GM21717 (cell line): ENCODE measurements around the gene VAC14.

Experiments used
- ATAC-seq: cut with Tn5 transposase; IDR thresholded peaks from one replicate; pipeline ENCODE4 v1.9.1; 2021; ENCODE audit warnings: mild to moderate bottlenecking, moderate library complexity; ENCODE audit not compliant: unreplicated experiment

Gene VAC14

DNA sequence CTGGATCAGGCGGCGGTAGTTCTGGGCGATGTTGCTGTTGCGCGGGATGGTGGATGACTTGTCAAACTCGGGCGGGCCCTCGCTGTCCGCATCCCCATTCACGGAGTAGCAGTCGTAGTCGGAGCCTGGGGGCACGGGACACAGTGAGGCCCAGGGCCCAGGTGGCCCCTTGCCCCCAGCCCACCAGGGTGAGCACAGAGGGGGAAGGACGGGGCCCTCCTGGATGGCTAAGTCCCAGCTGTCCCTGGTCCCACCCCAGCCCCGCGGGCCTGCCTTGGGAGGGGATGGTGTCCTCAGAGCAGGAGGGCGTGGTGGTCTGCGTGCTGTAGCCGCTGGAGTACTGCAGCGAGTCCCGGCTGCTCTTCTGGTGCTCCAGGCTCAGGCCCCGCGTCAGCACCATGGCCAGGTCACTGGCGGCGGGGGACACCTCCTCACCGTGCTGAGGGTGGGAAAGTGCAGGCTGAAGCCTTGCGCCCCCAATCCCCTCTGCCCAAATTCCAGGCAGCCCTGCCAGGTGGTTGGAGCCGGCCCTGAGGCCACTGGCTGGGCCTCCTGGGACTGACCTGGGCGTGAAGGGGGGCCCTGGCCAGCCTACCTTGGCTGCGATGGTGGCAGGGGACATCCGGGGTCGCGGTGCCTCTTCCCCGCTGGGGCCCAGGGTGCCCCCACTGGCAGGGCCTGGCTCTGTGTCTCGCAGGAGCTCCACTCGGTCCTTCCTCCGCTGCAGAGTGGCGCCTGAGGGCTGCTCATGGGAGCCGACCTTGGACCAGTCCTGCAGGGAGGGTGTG is 136.4 kb downstream of the VAC14 start:
- ATAC-seq = no peak

- no peak for ATAC-seq
Measured at GRCh38 chr16:70663524-70664324, 137.2 kb downstream of the VAC14 start.

- no peak for ATAC-seq
Measured at GRCh38 chr16:70662991-70663523, 137.9 kb downstream of the VAC14 start.

DNA sequence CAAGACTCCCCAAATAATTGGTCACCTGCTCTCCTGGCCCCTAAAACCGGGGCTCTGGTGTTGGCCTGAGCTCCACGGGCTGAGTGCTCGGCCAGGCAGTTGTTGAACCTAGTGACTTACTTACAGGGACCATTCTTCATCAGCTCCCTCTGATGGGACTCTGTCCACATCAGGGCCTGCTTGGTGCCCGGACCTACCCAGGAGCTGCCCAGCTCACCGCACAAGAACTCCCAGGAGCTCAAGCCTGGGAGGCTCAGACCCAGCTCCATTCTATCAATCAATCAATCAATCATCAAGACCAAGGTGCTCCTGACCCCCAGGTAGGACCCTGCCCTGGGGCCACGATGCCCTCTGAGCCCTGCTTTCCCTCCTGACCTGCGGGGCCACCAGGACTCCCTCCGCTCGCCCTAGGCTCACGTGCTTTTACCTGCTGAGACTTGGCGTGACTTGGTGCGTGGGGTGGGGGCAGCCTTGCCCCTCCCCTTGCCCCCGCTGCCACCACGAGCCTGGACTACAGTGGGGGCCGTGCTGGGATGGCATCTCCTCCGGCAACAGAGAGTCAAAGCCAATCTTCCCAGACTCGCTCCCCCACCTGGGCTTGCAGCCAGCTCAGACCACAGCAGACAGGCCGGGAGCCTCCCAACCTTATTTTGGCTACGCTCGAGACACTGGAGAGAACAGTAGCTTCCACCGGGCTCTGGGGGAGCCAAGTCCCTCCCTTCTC is 138.9 kb downstream of the VAC14 start:
- no peak for ATAC-seq

DNA sequence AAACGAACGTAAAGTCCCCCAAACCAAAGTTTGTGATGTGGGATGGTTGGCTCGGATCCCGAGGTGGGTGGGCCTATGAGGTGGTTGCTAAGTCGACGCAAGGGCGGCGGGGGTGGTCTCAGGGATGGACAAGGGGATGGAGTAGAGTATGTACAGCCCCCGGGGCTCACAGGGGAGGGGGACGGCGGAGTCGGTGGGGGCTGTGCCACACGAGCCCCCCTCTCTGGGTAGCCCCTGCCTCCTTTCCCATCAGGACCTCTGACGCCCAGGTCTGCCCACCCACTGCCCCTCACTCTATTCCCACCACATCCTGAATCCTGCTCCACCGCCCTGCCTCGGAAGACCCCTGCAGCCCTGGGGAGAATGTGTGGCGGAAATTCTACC is 139.4 kb downstream of the VAC14 start:
- ATAC-seq = no peak

DNA sequence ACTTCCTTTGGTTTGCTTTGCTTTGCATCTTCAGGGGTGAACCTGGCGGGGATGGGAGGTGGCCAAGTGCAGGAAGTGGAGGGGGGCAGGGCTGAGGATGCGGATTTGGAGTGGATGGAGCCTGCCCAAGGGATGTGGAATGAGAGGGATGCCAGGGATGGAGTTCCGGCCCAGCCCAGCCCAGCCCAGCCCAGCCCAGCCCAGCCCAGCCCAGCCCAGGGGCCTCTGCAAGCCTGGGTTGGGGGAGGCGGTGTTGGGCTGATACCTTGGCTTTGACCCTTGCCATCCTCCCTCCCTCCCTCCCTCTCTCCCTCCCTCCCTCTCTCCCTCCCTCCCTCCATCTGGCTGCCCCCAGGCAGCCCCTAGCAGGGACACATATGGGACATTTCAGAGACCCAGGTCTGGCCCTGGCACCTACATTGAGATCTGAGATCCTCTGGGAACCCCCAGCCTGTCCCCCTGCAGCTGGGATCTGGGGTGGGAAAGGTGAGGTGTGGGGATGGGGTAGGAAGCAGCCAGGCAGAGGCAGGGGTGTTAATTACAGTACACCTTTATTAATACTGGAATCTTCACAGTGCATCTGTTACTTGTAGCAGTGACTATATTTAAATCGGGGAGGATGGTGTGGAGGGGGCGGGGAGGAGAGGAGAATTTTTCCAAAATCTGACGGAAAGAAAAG is 140.1 kb downstream of the VAC14 start:
- no peak for ATAC-seq

DNA sequence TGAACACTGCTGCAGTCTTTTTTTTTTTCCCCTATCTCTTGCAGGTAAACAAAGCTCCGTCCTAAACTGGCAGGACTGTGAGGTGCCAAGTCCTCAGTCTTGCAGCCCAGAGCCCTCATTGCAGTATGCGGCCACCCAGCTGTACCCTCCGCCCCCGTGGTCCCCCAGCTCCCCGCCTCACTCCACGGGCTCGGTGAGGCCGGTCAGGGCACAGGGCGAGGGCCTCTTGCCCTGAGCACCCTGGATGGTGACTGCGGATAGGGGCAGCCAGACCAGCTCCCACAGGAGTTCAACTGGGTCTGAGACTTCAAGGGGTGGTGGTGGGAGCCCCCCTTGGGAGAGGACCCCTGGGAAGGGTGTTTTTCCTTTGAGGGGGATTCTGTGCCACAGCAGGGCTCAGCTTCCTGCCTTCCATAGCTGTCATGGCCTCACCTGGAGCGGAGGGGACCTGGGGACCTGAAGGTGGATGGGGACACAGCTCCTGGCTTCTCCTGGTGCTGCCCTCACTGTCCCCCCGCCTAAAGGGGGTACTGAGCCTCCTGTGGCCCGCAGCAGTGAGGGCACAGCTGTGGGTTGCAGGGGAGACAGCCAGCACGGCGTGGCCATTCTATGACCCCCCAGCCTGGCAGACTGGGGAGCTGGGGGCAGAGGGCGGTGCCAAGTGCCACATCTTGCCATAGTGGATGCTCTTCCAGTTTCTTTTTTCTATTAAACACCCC is 140.8 kb downstream of the VAC14 start:
- ATAC-seq = no peak

DNA sequence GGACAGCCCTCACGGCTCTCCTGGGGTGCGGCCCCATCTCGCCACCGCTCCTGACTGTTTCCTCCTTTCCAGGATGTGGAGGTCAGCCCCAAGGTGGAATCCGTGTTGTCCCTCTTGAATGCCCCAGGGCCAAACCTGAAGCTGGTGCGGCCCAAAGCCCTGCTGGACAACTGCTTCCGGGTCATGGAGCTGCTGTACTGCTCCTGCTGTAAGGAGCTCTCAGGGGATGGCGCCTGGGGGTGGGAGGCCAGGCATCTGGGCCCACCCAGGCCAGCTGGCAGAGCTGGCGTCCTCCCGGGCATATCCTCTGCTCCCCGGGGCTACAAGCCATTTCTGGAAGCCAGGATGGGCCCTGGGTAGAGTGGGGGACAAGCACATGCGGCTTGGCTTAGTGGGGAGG is 141.4 kb downstream of the VAC14 start:
- ATAC-seq = no peak

DNA sequence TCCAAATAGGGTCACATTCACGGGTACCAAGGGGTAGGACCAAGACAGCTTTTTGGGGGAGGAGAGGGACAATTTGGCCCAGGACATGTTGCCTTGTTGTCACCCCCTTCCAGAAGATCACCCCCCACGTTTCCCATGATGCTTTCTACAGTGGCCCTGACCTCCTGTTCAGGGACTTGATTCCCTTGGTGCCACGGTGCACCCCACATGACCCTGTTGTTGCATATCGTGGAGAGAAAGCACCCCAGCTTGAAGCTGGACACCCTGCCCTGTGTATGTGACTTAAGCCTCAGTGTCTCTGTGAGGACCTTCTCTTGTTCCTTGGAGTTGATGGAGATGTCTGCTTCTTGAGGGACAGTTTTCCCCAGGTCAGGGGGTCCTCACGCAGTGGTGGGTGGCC is 142.0 kb downstream of the VAC14 start:
- no peak for ATAC-seq

GRCh38 chr16:70657956-70658355 is 143.0 kb downstream of the VAC14 start:
- ATAC-seq = no peak

GRCh38 chr16:70656712-70657263 is 144.2 kb downstream of the VAC14 start:
- ATAC-seq = no peak

- no peak for ATAC-seq
Measured at GRCh38 chr16:70656065-70656711, 144.8 kb downstream of the VAC14 start.

GRCh38 chr16:70653809-70654771 is 146.9 kb downstream of the VAC14 start:
- no peak for ATAC-seq

- no peak for ATAC-seq
Measured at GRCh38 chr16:70653406-70653805, 147.6 kb downstream of the VAC14 start.

- no peak for ATAC-seq
Measured at GRCh38 chr16:70652322-70652721, 148.6 kb downstream of the VAC14 start.

DNA sequence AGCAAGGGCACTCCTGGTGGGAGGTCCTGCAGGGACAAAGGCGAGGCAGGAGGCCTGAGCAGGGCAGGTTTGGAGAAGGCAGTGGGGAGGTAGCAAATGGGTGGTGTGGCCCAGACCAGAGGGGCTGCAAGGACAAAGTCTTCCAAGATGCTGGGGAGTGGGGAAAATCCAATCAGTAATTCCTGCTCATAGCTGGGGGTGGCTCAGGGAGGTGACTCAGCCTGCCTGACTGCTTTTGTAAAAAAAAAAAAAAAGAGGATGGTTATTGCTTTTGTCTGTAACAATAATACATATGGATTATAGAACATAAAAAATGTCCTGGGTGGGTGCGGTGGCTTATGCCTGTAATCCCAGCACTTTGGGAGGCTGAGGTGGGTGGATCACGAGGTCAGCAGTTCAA is 149.4 kb downstream of the VAC14 start:
- ATAC-seq = no peak

DNA sequence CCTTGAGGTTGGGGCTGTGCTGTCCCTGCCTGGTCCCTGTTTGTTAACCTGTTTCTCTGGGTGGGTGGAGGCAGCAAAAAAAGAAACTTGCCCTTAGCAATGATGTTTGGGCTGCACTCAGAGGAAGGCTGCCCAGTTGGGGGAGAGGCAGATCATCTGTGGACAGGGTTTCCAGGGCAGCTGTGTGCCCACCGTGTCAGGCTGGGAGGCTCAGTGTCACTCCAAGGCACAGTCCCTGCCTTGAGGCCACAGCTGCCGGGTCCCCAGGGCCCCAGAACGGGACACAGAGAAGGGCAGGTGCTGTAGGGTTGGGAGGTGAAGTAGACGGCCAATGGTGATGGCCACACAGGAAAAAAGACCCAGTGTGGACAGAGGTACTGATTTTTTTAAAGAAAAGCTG is 150.7 kb downstream of the VAC14 start:
- no peak for ATAC-seq

DNA sequence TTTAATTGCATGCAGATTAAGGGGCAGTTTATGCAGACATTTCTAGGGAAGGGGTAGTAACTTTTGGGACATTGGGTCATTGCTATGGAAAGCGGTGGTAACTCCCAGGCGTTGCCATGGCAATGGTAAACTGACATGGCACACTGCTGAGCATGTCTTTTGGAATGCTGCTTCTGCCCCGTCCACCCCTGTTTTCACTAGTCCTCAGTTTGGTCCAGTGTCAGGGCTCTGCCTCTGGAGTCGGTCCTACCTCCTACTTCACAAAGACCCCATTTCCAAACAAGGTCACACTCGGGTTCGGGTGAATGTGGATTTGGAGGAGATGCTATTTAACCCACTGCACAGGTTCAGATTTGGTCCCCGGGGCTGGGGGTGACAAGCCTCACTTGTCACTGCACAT is 151.7 kb downstream of the VAC14 start:
- no peak for ATAC-seq
